COLO668 (cell line): Measurements from ENCODE around the gene NCS1.
"Not testable (repeated sequence)": the region's sequence is repeated elsewhere in the genome, so short reads cannot be mapped to it uniquely, and the experiment has no call there.

ENCODE experiments used
- DNase-seq: peaks from one replicate; lab custom pipeline; 2025; ENCODE audit not compliant: unreplicated experiment; lab: John Stamatoyannopoulos, UW

Gene NCS1

GRCh38 chr9:130237076-130237475 lies 64.9 kb downstream of the NCS1 start:
- DNase-seq: no peak

- no peak for DNase-seq
Measured at GRCh38 chr9:130237763-130238524, 65.7 kb downstream of the NCS1 start.

- no peak for DNase-seq
Measured at GRCh38 chr9:130239363-130239695, 67.1 kb downstream of the NCS1 start.

GRCh38 chr9:130239741-130240241 lies 67.6 kb downstream of the NCS1 start:
- DNase-seq: no peak

GRCh38 chr9:130240410-130241197 lies 68.4 kb downstream of the NCS1 start:
- DNase-seq: peak; percentile 47

- DNase-seq: no peak
Measured at GRCh38 chr9:130241198-130241535, 69.0 kb downstream of the NCS1 start.

GRCh38 chr9:130242270-130243014 lies 70.2 kb downstream of the NCS1 start:
- DNase-seq: no peak

- DNase-seq: peak; percentile 59
Measured at GRCh38 chr9:130243015-130243881, 71.0 kb downstream of the NCS1 start.

- DNase-seq: no peak
Measured at GRCh38 chr9:130243882-130244170, 71.6 kb downstream of the NCS1 start.

- no peak for DNase-seq
Measured at GRCh38 chr9:130244548-130245165, 72.5 kb downstream of the NCS1 start.

- DNase-seq: no peak
Measured at GRCh38 chr9:130245474-130245873, 73.3 kb downstream of the NCS1 start.

GRCh38 chr9:130246126-130246525 lies 73.9 kb downstream of the NCS1 start:
- no peak for DNase-seq

- DNase-seq: no peak
Measured at GRCh38 chr9:130254747-130255630, 82.8 kb downstream of the NCS1 start.

- DNase-seq: no peak
Measured at GRCh38 chr9:130255631-130256134, 83.5 kb downstream of the NCS1 start.

- no peak for DNase-seq
Measured at GRCh38 chr9:130256644-130257043, 84.4 kb downstream of the NCS1 start.

- not testable (repeated sequence) for DNase-seq
Measured at GRCh38 chr9:130258137-130258536, 85.9 kb downstream of the NCS1 start.

GRCh38 chr9:130259044-130259443 lies 86.8 kb downstream of the NCS1 start:
- DNase-seq: no peak

GRCh38 chr9:130260816-130261765 lies 88.9 kb downstream of the NCS1 start:
- no peak for DNase-seq
